ENCODE measurements around the gene GALNT13. TPM values are rescaled to one million over a fixed set of nuclear protein-coding genes. Genes with fewer than 3 reads are reported as not detected.

GALNT13 gene
- total and polyA plus RNA-seq, 10 of the 15 experiments (the other 5 are each of a cell fraction or from before 2014, with no cell fraction given): 0.04 TPM; not detected in 9

DNA sequence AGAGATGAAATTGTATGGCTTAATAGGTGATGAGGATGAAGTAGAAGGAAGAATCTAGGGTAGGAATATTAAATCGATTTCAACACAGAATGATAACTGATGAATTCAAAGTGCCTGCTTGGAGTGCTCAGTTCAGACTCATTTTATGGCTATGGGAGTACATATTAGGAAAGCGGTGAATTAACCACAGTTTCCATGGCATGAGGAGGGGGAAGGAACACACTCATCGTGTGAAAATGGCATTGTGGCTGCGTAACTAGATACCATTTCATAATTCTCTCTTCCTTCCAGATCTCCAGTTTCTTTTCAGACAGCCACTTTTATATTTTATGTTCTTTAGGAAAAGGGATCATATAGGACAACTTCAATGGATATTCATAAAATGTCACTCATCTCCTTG, 594.5 kb downstream of the GALNT13 start:
- Histone ChIP-seq H3K27ac (ENCODE audit: control insufficient read depth, insufficient read depth) (no peak overlapping the region), H3K9ac (ENCODE audit: control insufficient read depth, insufficient read depth, low read length) (no peak overlapping the region), H4K20me1 (ENCODE audit: control insufficient read depth, insufficient read depth) (no peaks in the 10 kb centered on the region), H3K27me3 (replicated peaks in 1 of 2; ENCODE audit: control insufficient read depth in 2 of 2, insufficient read depth in 2 of 2, low read length in 1 of 2) (no peaks in the 10 kb centered on the region; a peak in 1 of 4 replicates), H3K4me1 (ENCODE audit: control insufficient read depth, insufficient read depth, low read length) (no peaks in the 10 kb centered on the region), H3K79me2 (ENCODE audit: control insufficient read depth, insufficient read depth, low read length) (no peaks in the 10 kb centered on the region), H3K4me2 (ENCODE audit: control insufficient read depth, insufficient read depth) (no peak overlapping the region), H3K36me3 (ENCODE audit: control insufficient read depth in 2 of 2, insufficient read depth in 2 of 2, low read length in 1 of 2) (no peaks in the 10 kb centered on the region), H3K4me3 (no peak overlapping the region), H3K9me3 (replicated peaks; ENCODE audit: control insufficient read depth, insufficient read depth, low read length) (no peaks in the 10 kb centered on the region), H2AFZ (ENCODE audit: control insufficient read depth, low read depth, low read length) (no peak overlapping the region)
- ChIA-PET POLR2A (no interaction called here), RAD21 (ENCODE audit: unreplicated experiment) (no interaction called here), SMC1A (ENCODE audit: uncharacterized antibody, unreplicated experiment) (interaction anchor here (0.8 to 1.4 kb wide), 2 partner anchors 89 to 758 kb away, joined by 3 read pairs; no protein-coding TSS in a partner anchor), CTCF (interaction anchor here (0.7 to 1.1 kb wide), 2 partner anchors 37 to 157 kb away, joined by 3 read pairs; no protein-coding TSS in a partner anchor)
- BruUV-seq (replicated peaks): no TSS peak
- intact Hi-C loops (cut with micrococcal nuclease; ENCODE audit: unreplicated experiment) (no loop called here), in situ Hi-C loops (cut with MboI) (no loop called here)
- no peak for DNase-seq (ENCODE audit: low read depth, low spot score)
- WGBS (ENCODE audit: insufficient coverage, insufficient replicate concordance, low lambda C conversion rate, missing lambda C conversion rate): 54% methylated on average over 4 of the region's 4 CpGs
- no peak for ATAC-seq
- no peak for FAIRE-seq
- TF ChIP-seq TARDBP (IDR thresholded peaks at IDR 0.05; ENCODE audit: borderline replicate concordance): no peak
- TF ChIP-seq CREB1 (IDR thresholded peaks at IDR 0.05; ENCODE audit: low read depth): no peak
- TF ChIP-seq RUNX3 (IDR thresholded peaks at IDR 0.05; ENCODE audit: low read length): no peak
- TF ChIP-seq RAD21 (IDR thresholded peaks at IDR 0.05; ENCODE audit: insufficient read depth, low read depth, low read length): no peak
- TF ChIP-seq POLR2AphosphoS2 (IDR thresholded peaks at IDR 0.05; ENCODE audit: low read depth, low read length): no peak
- TF ChIP-seq SPI1 (IDR thresholded peaks at IDR 0.05; ENCODE audit: borderline replicate concordance, insufficient read depth, low read depth, low read length): no peak
- TF ChIP-seq CEBPZ (IDR thresholded peaks at IDR 0.05; ENCODE audit: low read depth, low read length): no peak
- TF ChIP-seq SMAD1 (IDR thresholded peaks at IDR 0.05; ENCODE audit: low read depth, partially characterized antibody): no peak
- no peak for TF ChIP-seq PRDM15 (CRISPR knock-in tag; IDR thresholded peaks at IDR 0.05)
- no peak for TF ChIP-seq NR2F1 (conservative IDR thresholded peaks at IDR 0.05)
- TF ChIP-seq, protein P1, sequence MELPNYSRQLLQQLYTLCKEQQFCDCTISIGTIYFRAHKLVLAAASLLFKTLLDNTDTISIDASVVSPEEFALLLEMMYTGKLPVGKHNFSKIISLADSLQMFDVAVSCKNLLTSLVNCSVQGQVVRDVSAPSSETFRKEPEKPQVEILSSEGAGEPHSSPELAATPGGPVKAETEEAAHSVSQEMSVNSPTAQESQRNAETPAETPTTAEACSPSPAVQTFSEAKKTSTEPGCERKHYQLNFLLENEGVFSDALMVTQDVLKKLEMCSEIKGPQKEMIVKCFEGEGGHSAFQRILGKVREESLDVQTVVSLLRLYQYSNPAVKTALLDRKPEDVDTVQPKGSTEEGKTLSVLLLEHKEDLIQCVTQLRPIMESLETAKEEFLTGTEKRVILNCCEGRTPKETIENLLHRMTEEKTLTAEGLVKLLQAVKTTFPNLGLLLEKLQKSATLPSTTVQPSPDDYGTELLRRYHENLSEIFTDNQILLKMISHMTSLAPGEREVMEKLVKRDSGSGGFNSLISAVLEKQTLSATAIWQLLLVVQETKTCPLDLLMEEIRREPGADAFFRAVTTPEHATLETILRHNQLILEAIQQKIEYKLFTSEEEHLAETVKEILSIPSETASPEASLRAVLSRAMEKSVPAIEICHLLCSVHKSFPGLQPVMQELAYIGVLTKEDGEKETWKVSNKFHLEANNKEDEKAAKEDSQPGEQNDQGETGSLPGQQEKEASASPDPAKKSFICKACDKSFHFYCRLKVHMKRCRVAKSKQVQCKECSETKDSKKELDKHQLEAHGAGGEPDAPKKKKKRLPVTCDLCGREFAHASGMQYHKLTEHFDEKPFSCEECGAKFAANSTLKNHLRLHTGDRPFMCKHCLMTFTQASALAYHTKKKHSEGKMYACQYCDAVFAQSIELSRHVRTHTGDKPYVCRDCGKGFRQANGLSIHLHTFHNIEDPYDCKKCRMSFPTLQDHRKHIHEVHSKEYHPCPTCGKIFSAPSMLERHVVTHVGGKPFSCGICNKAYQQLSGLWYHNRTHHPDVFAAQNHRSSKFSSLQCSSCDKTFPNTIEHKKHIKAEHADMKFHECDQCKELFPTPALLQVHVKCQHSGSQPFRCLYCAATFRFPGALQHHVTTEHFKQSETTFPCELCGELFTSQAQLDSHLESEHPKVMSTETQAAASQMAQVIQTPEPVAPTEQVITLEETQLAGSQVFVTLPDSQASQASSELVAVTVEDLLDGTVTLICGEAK (IDR thresholded peaks at IDR 0.05; ENCODE audit: borderline replicate concordance): no peak
- no peak for TF ChIP-seq ZNF622 (IDR thresholded peaks at IDR 0.05)
- no peak for TF ChIP-seq TCF12 (IDR thresholded peaks at IDR 0.05; ENCODE audit: low read depth, low read length)
- no peak for TF ChIP-seq STAT3 (IDR thresholded peaks at IDR 0.05; ENCODE audit: low read depth, low read length)
- no peak for TF ChIP-seq RBBP5 (conservative IDR thresholded peaks at IDR 0.05)

Measured in GM12878 (cell line).